ENCODE data around the gene CLUH.

CLUH gene, protein sequence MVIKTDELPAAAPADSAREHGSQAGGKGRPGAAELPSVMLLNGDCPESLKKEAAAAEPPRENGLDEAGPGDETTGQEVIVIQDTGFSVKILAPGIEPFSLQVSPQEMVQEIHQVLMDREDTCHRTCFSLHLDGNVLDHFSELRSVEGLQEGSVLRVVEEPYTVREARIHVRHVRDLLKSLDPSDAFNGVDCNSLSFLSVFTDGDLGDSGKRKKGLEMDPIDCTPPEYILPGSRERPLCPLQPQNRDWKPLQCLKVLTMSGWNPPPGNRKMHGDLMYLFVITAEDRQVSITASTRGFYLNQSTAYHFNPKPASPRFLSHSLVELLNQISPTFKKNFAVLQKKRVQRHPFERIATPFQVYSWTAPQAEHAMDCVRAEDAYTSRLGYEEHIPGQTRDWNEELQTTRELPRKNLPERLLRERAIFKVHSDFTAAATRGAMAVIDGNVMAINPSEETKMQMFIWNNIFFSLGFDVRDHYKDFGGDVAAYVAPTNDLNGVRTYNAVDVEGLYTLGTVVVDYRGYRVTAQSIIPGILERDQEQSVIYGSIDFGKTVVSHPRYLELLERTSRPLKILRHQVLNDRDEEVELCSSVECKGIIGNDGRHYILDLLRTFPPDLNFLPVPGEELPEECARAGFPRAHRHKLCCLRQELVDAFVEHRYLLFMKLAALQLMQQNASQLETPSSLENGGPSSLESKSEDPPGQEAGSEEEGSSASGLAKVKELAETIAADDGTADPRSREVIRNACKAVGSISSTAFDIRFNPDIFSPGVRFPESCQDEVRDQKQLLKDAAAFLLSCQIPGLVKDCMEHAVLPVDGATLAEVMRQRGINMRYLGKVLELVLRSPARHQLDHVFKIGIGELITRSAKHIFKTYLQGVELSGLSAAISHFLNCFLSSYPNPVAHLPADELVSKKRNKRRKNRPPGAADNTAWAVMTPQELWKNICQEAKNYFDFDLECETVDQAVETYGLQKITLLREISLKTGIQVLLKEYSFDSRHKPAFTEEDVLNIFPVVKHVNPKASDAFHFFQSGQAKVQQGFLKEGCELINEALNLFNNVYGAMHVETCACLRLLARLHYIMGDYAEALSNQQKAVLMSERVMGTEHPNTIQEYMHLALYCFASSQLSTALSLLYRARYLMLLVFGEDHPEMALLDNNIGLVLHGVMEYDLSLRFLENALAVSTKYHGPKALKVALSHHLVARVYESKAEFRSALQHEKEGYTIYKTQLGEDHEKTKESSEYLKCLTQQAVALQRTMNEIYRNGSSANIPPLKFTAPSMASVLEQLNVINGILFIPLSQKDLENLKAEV (N-terminal part only)

DNA sequence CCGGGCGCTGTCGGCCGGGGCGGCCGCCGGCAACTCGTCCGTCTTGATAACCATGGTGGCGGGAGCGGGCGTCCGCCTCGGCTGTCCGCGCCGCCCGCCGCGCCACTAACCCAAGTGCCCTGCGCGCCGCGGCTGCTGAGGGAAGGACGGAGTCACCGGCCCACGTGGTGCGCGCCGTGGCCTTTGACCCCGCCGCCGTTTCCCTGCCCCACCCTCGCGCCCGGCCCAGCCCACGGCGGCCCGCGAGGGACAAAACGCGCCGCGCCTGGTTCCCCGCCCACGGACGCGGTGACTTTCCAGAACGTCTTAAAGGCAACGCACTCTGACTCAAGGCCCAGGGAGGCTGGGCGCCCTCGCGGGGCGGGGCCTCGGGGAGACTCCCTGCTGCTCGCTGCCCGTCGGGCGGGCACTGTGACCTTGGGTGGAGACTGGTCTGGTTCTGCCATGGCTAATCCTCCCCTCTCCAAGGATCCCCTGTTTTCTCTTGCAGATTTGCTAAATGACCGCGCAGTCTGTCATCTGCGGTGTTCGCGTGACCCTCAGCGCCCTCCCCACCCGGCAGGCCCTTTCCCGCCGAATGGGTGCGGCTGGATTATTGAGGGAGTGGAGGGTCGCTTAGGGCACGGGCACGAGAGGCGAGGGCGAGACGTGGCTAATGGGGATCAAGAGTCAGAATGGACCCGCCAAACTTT lies at the start of gene CLUH:
CLUH (minus strand) TSS at position 157 of the 692 bp plus-strand sequence; CDS start at position 54, 103 bp downstream.
- DNase-seq, result peak; percentile 60

DNA sequence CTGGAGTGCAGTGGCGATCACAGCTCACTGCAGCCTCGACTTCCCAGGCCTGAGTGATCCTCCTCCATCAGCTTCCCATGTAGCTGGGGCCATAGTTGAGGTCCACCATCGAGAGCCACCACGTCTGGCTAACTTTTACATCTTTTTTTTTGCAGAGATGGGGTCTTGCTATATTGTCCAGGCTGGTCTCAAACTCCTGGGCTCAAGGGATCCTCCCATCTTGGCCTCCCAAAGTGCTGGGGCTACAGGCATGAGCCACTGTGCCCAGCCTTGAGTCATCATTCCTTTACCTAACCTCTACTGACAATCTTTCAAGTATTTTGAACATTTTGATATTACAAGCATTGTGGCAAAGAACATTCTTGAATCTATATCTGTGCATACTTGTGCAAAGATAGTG lies 47.3 kb upstream of the CLUH start:
- no peak for DNase-seq

DNA sequence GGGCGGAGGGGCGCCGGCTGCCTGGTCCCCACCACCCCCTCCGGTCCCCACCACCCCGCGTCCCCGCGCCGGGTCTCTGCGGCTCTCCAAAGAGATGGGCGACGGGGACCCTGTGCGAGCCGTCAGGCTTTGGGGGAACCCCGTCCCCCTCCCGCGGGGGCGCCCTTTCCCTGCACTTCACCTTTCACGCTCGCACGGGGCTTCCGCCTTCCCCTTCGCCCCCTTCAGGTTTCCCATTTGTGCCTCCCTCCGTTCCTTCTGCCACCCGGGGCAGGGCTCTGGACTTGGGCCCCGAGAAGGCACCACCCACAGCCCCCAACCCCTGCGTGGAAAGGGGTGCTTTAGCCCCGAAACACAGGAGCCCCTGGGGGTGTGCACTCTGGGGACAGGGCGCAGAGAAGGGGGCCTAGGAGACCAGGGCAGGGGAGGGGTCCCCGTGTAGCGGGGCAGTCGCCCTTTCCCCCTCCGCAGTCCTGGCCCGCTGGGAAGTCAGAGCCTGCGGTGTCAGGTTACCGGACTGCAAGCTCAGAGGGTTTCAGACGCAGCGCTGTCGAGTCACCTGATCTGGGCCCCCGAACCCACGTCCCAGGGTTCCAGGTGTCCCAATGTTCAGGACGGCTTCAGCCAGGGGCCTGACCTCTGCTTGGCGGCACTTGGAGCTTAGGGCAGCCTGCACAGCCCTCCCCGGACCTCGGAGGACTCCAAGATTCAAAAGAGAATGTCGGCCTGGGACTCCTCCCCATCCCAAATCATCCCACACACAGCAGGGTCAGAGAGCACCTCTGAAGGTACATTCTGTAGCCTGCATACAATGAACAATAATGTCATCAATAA lies 44.5 kb upstream of the CLUH start:
- DNase-seq, result no peak

DNA sequence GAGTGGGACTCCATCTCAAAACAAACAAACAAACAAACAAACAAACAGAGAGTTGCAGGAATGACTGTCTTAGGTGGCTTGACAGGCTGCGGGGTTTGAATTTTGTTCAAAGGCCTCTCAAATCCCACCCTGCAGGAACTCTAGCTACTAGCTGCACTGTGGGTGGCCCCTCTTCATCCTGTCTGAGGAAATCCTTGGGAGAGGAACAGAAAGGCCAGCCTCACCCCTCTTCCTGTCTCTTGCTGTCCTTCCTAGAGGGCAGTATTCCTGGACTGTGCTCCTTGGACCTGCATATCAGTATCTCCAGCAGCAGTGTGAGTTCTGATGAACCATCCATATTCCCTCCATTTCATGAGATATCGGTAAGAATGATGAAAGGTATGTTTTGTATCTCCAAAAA lies 39.9 kb upstream of the CLUH start:
- no peak for DNase-seq

DNA sequence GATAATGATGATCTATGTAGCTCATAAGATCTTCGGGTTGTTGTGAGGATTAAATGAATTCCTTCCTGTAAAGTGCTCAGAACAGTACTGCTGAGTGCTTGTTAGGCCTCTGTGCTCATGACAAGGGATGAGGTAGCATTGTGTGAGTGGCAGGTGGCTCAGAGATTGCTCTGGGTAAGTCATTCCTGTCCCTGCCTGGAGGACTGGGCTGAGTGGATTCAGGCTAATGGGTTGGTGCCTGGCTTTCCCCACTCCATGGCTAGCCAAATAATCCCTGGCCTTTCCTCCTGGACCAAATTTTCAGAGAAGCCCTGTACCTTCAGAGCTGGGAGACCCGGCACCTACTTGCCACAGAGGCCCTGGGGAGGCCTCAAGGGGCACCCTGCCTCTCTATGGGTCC lies 39.2 kb upstream of the CLUH start:
- DNase-seq, result no peak

DNA sequence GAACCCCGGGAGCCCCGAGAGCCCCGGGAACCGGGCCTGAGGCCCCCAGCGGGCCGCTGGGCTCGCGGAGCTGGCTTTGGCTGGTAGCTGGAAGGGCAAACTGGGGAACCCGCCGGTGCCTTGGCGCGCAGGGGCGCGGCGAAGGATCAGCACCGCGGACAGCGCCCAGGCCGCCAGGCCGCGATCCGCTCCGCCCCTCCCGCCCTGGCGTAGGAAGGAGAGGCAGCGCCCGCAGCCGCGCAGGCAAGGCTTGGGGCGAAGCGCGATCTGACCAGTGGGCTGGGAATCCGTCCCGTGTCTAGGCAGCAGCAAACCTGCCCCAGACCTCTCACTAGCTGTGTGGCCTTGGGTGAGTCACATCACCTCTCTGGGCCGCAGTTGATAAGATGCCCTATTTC lies 38.2 kb upstream of the CLUH start:
- no peak for DNase-seq

DNA sequence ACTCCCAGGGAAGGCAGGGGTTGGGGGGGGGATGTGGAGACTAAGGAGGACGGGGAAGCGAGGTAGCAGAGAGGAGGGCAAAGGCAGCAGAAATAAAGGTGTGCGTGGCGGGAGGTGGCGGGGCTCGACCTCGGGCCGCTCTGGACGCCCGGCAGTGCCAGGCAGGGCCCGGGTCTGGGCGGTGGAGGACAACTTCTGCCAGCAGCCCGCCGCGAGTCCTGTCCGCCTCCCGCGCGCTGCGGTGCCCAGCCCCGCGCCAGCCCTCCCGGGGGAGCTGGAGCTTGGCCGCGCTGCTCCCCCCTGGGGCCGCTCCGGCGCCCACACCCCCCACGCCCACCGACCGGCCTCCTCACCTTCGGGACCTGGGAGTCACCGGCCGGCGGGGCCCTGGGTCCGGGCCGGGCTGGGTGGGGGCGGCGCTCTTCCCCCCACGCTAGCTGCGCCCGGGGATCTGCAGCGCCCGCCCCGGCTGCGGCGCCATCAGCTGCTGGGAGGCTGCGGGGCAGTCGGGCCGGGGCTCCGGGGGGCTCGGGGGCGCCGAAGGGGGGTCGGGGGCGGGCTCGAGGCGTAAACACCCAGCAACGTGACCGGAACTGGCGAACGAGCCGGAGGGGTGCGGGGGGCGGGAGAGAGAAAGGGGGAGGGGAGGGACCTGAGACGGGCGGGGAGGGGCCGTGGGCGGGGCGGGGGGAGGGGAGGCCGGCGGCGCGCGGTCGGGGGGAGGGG lies 37.7 kb upstream of the CLUH start, which contains the start of gene CCDC92B:
CCDC92B (minus strand) TSS at position 595 of the 726 bp plus-strand sequence. CDS start 14,507 bp downstream, outside the sequence.
- DNase-seq, result no peak

DNA sequence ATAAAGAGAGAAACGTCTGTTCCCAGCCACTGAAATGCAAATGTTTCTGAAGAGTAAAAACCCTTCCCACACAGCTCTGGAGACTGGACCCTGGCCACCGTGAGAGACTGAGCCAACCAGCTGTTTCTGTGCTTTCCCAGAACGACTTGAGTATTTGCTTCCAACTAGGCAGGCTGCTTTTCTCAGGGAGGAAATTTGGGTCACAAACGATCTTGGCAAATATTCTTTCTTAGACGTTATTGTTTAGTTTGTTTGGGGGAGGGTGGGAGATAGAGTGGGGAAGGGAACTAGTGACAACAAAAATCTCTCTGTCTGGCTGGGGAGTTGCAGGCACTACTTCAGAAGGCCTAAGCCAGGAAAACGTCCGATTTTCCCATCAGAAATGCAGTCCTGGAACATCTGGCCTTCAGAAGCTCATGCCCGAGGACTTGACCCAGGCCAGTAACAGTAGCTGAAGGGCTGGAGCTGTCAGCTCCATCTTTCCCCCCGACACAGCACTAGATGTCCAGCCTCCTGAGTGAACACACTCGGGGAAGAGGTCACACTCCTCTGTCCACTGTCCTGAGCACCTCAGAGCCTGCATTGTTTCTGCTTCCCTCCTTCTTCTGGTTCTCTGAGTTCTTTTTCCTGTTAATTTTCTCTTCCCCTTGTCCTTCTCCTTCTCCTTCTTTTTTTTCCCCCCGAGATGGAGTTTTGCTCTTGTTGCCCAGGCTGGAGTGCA lies 33.9 kb upstream of the CLUH start:
- no peak for DNase-seq

DNA sequence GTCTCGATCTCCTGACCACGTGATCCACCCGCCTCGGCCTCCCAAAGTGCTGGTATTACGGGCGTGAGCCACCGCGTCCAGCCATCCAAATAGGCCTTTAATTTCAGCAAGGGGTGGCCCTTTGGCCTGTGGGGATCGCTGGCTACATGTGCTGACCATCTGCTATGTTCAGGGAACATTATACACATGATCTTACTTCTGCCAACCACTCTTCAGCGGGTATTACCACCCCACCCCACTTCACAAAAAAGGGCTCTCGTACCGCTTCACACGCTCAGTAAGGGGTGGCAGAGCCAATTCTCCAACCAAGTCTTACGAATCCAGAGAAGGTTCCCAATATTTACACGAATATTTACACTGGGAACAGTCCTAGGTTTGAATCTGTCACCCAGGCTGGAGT lies 26.1 kb upstream of the CLUH start:
- no peak for DNase-seq

DNA sequence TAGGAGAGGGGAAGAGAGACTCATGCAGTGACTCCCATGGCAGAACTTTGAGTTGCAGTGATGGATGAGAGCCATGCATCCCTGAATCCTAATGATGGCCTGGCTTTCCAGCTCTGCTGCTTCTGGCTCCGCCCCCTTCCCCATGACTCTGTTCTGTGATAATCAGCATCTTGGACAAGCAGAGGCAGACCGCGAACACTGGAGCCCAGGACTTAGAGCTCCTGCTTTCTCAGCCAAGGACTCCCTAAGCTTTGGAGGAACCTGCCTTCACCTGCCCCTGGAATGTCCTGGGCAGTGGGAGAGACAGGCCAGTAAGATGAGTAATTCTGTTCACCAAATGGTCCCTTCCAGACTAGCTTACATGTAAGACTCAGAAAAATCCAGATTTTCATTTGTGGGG lies 25.4 kb upstream of the CLUH start:
- DNase-seq, result no peak

DNA sequence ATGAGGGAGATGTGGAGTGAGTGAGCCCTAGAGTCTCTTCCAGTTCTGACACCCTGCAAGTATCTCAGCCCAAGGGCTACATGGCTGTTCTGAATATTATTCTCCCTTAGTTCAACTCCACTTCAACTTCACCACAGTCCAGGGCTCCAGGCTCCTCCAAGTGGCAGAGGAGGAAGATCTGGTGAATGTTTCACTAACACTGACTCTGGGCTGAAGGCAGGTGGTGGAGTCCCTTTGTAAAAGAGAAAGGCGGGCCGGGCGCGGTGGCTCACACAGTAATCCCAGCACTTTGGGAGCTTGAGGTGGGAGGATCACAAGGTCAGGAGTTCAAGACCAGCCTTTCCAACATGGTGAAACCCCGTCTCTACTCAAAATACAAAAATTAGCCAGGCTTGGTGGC lies 24.3 kb upstream of the CLUH start:
- DNase-seq, result no peak

DNA sequence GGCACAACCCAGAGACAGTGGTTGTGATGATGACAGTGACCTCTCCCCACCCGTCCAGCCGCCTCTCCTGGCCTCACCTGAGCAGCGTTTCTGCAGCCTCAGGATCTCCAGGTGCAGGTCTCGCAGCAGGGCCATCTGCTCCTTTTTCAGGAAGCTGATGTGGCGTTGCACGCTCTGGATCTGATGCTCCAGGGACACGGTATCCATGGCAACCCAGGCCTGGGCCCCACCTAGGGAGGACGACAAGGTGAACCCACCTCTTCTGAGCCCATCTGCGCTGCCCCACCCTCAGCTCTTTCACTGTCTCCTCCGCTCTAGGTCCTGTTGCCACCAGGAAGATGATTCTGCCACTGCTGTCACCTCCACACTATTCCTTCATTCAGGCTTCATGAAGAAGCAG lies 23.4 kb upstream of the CLUH start:
- no peak for DNase-seq

DNA sequence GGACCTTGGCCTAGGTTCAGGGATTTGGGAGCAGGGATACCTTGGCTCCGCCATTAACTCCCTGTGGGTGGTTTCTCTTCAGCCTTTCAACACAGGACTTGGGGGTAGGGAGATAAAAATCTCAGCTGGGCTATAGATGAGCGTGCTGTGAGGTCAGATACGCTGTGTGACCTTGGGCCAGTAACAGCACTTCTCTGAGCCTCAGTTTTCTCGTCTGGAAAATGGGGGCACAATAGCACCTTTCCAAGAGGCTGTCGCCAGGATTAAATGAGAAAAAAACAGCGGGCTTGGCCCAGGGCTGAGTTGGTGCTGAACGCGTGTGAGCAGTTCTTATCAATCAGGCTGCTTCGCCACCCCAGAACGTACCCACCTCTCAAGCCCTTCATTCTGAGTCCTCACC lies 20.2 kb upstream of the CLUH start:
- DNase-seq, result no peak

DNA sequence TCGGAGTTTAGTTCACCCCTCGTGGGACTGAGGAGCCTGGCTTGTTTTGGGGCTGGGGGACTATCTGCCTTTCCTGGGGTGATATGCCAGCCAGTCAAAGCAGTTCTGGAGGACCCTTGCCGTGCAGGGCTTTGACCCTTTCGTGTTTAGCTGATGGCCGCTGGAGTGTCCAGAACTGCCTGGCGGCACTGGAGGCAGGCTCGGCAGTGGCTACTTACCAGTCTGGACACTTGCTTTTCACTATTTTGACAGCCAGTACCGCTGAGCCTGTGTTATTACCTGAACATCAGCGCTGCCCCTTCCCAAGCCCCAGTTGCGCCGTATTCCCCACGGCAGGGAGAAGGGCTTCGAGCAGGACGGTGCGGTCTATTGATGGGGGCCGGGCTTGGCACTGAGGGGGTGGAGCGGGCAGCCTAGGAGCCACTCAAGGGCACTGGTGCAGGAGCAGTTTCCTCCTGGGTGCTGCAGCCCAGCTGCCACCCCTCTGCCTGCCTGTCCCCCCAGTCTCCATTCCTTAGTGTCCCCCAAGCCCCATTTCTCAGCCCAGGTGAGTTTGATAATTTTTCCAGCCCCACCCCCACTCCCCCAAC lies 19.3 kb upstream of the CLUH start:
- DNase-seq, result no peak

DNA sequence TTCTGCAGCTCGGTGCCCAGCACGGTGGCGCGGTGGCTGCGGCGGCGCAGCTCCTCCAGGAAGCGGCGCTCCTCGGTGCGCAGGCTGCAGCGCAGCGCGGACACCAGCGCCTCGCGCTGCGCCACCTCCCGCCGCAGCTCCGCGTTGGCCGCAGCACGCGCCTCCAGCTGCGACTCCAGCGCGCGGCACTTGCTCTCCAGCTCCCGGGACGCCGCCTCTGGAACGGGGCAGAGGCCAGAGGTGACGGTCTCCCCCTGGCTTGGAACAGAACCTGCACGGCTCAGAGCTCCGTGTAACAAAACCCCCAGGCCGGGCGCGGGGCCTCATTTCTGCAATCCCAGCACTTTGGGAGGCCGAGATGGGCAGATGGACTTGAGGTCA lies 13.2 kb upstream of the CLUH start:
- no peak for DNase-seq

DNA sequence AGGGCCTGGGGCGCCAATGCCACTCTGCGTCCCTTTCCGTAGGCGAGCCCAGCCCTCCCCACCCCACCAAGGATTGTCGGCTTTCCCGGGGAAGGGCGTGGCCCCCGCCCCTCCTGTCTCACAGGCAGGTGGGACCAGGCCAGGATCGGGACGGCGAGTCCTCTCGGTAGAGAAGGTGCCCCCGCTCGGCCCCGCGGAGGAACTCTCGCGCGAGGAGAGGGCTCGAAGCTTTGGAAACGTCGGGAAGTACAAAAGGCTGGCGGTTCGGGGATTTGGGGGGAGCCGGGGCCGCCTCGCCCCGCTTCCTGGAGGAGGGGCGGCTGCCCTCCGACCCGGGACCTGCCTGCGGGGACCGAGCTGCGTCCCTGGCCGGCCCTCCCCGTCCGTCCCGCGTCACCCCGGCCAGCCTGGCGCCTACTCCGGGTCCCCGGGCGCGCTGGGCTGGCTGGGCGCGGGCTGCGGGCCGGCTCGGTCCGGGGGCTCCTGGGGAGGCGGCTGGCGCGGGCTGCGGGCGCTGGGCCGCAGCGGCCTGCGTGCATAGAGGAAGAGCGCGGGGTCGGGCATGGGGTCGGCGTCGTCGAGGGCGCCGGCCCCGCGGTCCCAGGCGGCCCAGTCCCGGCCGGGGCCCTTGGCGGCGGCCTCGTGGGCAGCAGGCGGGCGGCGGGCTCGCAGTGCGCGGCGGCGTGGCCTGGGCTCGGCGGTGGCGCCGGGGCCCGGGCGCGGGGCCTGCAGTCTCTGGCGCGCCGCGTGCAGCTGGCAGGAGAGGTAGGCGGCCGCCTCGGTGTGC lies 12.6 kb upstream of the CLUH start:
- DNase-seq, result no peak

DNA sequence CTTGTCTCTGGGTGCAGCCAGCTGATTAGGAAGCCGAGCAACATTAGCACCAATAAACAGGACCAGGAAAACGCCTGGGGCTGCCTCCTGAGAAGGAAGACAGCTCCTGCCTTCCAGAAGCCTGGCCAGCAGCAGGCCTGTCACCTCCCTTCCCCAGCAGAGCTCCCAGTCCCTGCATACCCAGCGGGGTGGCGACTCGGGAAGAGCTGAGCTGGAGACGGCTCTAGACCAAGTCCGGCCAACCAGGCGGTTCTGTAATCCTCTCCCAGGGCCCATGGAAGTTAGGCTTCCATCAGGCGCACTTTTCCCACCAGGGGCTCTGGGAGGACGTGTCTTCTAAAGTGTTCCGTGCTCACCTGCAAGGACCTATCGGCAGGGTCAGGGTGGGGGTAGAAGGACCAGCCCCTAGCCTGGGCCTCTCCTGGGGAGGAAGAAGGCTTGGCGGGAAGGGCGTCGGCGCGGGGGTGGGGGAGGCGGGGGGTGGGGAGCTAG lies 12.0 kb upstream of the CLUH start:
- no peak for DNase-seq

DNA sequence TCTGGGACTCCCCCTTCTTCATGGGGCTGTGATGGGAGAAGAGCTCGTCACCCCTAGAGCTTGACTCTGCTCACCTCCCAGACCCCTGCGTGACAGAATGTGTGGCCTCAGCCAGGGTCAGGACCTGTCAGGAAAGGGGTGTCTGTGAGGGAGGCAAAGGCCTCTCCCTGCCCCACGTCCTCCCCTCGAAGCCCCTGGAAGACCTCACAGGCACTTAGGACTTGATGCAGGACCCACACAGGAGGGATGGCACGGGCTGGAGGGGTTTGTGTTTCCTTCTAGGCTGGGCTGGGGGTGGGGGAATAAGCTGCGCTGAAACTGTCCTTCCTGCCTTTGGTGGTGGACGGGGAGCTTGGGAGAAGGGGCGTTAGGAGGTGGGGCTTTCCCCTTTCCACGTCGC lies 11.0 kb upstream of the CLUH start:
- DNase-seq, result no peak

DNA sequence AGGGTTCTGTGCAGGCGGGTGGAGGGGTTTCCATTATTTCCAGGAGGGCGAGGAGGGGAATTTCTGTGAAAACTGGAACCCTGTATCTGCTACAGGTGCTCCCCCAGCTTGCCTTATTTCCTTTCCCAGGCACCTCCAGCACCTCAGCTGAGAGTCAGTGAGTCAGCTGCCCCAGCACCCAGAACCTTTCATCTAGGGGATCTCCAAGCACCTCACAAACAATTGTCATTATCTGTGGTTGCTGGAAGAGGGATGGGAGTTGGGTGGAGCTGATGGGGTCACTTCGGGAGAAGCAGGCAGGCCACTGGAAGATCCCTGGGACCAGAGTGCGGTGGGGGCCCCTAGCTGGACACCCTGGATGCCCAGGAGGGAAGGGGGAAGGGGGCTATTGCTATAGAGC lies 10.0 kb upstream of the CLUH start:
- DNase-seq, result no peak
